AG04449 (cell line): ENCODE results near the gene SIAH3.

Source experiments
- CTCF ChIA-PET: fragments of 350-600 bp; formaldehyde crosslinking; extraction: SDS; loops from one replicate; lab custom pipeline; 2021; ENCODE audit warnings: antibody characterized with exemption; lab: Yijun Ruan, JAX
- POLR2A ChIA-PET: fragments of 400-600, 350-600 bp; formaldehyde crosslinking; extraction: SDS; loops from one replicate; lab custom pipeline; 2020; ENCODE audit warnings: antibody characterized with exemption, inconsistent platforms; lab: Yijun Ruan, JAX
- DNase-seq: peaks from one replicate; pipeline ENCODE4 v3.0.0-alpha.2; 2010; ENCODE audit warnings: low read depth, low spot score
- H3K4me3 ChIP-seq: 2 replicates; pipeline ENCODE4 v1.5.1; 2011; ENCODE audit warnings: low read depth, mild to moderate bottlenecking, control low read depth, low read length
- CTCF ChIP-seq: IDR thresholded peaks from one replicate; pipeline ENCODE4 v1.5.1; 2011; ENCODE audit warnings: mild to moderate bottlenecking, moderate library complexity, low read length, control low read depth, inconsistent platforms; ENCODE audit not compliant: insufficient read depth; ENCODE audit errors: missing control alignments

The SIAH3 gene

GRCh38 chr13:45733361-45733760 lies 118.2 kb downstream of the SIAH3 start:
- no peak for DNase-seq
- POLR2A ChIA-PET: no interaction called here
- H3K4me3 ChIP-seq: no peak overlapping the region
- no peak for TF ChIP-seq CTCF
- CTCF ChIA-PET: interaction anchor here (1.8 kb wide), 1 partner anchor 16 kb away, joined by 8 read pairs; no protein-coding TSS in a partner anchor

GRCh38 chr13:45732916-45733315 lies 118.6 kb downstream of the SIAH3 start:
- CTCF ChIA-PET: interaction anchor here (1.8 kb wide), 1 partner anchor 15 kb away, joined by 8 read pairs; no protein-coding TSS in a partner anchor
- DNase-seq: no peak
- TF ChIP-seq CTCF: no peak
- POLR2A ChIA-PET: no interaction called here
- H3K4me3 ChIP-seq: no peak overlapping the region

DNA sequence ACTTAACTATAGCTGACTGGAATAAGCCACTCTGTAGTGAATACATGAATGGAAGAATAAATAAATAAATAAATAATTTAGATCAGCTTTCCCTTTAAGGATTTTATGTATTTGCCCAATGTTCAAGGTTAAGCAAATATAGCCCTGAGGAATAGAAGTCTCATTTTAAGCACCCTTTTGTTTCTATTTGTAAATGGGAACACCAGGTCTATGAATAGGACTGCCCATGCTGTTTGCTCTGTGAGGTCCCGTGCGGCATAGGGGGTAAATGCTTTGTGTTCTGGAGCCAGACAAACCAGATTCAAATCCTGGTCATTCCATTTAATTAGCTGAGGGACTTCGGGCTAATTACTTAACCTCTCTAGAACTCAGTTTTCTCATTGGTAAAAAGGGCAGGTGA lies 120.1 kb downstream of the SIAH3 start:
- H3K4me3 ChIP-seq: no peak overlapping the region
- POLR2A ChIA-PET: no interaction called here
- CTCF ChIA-PET: no interaction called here
- no peak for DNase-seq
- TF ChIP-seq CTCF: no peak

DNA sequence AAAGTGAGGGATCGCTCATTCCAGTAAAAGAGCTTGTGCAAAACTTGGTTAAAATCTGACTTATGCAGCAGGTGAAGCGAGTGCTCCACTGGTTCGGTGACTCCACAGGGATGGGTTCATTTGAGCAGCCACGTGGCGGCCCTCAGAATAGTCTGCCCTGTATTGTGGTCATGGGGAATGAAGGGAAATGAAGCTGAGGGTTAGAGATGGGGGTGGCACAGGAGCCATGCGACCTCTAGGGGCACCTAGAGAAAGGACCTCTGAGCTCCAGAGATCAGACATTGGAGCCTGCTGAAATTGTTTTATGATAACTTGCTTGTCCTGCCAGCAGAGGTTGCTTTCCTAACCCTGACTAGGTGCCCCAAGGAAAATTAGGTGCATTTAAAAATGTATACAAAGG lies 122.8 kb downstream of the SIAH3 start:
- no peak overlapping the region for H3K4me3 ChIP-seq
- ChIA-PET POLR2A (no interaction called here), CTCF (interaction anchor here (0.9 kb wide), 2 partner anchors 11 to 106 kb away, joined by 4 to 5 read pairs; no protein-coding TSS in a partner anchor)
- DNase-seq: no peak
- no peak for TF ChIP-seq CTCF
